ENCODE measurements around the gene AK9.

AK9 gene

GRCh38 chr6:109669811-109670210 lies 21.2 kb downstream of the AK9 start:
- no peaks in the 10 kb centered on the region for H3K9me3 ChIP-seq (ENCODE audit: control insufficient read depth, low read length)
- DNase-seq (ENCODE audit: low read depth) = no peak
- no peaks in the 10 kb centered on the region for H3K36me3 ChIP-seq (ENCODE audit: control insufficient read depth, insufficient read depth, low read length, severe bottlenecking)
- no peak overlapping the region for H3K9ac ChIP-seq (ENCODE audit: low read length)
- no peak overlapping the region for H3K4me3 ChIP-seq (ENCODE audit: low read length)
- H3K4me1 ChIP-seq (ENCODE audit: control insufficient read depth, insufficient read depth, low read length) = peaks cover 4% of the 10 kb centered on the region
- no peaks in the 10 kb centered on the region for H3K27me3 ChIP-seq (replicated peaks; ENCODE audit: control insufficient read depth, insufficient read depth, low read length)

GRCh38 chr6:109662192-109662591 lies 28.8 kb downstream of the AK9 start:
- Histone ChIP-seq H3K27me3 (replicated peaks; ENCODE audit: control insufficient read depth, insufficient read depth, low read length) (no peaks in the 10 kb centered on the region), H3K36me3 (ENCODE audit: control insufficient read depth, insufficient read depth, low read length, severe bottlenecking) (no peaks in the 10 kb centered on the region), H3K4me3 (ENCODE audit: low read length) (no peak overlapping the region), H3K9ac (ENCODE audit: low read length) (no peak overlapping the region), H3K9me3 (ENCODE audit: control insufficient read depth, low read length) (no peaks in the 10 kb centered on the region), H3K4me1 (ENCODE audit: control insufficient read depth, insufficient read depth, low read length) (peaks cover 4% of the 10 kb centered on the region)
- DNase-seq (ENCODE audit: low read depth) = no peak

DNA sequence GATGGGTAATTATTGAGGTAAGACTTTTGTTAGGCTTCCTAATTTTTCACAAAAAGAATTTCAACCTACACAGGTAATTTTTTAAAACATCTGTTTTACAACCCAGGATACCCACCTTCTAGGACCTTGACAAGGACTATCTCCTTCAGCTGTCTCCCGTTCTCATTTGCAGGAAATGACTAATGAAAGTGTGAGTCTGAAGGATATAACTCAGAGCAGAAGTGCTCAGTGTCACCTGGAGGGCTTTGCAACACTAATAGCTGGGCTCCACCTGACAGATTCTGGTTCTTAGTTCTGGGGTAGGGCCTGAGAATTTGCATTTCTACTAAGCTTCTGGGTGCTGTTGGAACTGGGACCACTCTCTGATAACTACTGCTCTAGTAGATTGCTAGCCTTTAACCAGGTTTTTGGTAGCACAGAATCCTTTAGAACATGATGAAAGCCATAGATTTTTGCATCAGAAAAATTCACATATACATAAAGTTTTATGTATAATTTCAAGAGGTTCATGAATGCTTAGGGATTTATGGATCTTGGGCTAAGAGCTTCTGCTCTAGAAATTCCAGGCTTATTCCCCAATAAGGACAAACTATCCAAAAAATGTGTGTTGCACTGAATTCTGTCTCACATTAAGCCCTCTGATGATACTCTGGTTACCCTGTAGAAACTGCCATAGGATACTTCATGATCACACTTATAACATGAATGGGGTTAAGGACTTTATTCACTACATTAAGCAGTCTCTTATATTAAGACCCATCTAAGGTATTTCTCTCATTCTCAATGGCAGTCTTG lies 30.3 kb downstream of the AK9 start:
- H3K9ac ChIP-seq (ENCODE audit: low read length) = no peak overlapping the region
- H3K27me3 ChIP-seq (replicated peaks; ENCODE audit: control insufficient read depth, insufficient read depth, low read length) = no peaks in the 10 kb centered on the region
- no peaks in the 10 kb centered on the region for H3K9me3 ChIP-seq (ENCODE audit: control insufficient read depth, low read length)
- no peak for DNase-seq (ENCODE audit: low read depth)
- no peak overlapping the region for H3K4me3 ChIP-seq (ENCODE audit: low read length)
- peaks cover 4% of the 10 kb centered on the region for H3K4me1 ChIP-seq (ENCODE audit: control insufficient read depth, insufficient read depth, low read length)
- no peaks in the 10 kb centered on the region for H3K36me3 ChIP-seq (ENCODE audit: control insufficient read depth, insufficient read depth, low read length, severe bottlenecking)

DNA sequence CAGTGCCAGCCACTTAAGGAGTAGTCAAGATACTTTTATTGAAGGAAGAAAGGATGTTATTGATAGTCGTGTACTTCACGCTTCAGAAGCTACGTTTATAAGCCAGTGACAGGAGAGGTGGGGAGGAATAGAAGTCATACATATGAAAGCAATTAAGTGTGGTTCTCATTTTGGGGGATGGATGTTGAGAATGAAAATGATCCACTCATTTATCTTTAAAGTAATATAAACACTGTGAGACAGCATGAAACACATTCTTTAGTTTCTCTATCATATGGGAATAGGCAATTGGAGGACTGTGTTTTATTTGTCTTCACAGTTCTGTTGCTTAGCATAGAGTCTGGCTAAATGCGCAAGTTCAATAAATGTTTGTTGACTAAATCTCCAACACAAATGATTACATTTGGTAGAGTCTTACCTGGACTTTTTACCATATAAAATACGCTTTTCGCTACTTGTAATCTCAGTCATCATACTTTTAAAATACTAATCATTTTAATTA lies 35.2 kb downstream of the AK9 start:
- no peak overlapping the region for H3K9ac ChIP-seq (ENCODE audit: low read length)
- no peaks in the 10 kb centered on the region for H3K27me3 ChIP-seq (replicated peaks; ENCODE audit: control insufficient read depth, insufficient read depth, low read length)
- H3K4me3 ChIP-seq (ENCODE audit: low read length) = no peak overlapping the region
- peaks cover 4% of the 10 kb centered on the region for H3K4me1 ChIP-seq (ENCODE audit: control insufficient read depth, insufficient read depth, low read length)
- H3K36me3 ChIP-seq (ENCODE audit: control insufficient read depth, insufficient read depth, low read length, severe bottlenecking) = no peaks in the 10 kb centered on the region
- no peak for DNase-seq (ENCODE audit: low read depth)
- no peaks in the 10 kb centered on the region for H3K9me3 ChIP-seq (ENCODE audit: control insufficient read depth, low read length)

DNA sequence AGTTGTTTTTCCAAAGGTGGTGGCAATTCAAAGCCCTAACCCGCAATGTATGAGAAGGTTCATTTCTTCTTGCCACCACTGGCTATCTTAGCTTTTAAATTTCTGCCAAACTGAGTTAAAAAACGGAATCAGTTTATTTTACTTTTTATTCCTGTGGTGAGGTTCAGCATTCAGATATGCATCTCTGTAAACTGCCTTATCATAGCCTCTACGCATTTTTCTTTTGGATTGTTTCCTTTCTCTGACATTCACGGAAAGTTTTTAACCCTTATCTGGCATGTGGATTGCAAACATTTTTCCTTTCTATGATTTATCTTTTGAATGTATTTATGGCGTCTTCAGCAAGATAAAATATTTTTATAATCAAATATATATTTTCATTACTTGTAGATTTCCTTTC lies 37.7 kb downstream of the AK9 start:
- H3K36me3 ChIP-seq (ENCODE audit: control insufficient read depth, insufficient read depth, low read length, severe bottlenecking) = no peaks in the 10 kb centered on the region
- H3K27me3 ChIP-seq (replicated peaks; ENCODE audit: control insufficient read depth, insufficient read depth, low read length) = no peaks in the 10 kb centered on the region
- H3K9ac ChIP-seq (ENCODE audit: low read length) = no peak overlapping the region
- no peak overlapping the region for H3K4me3 ChIP-seq (ENCODE audit: low read length)
- no peaks in the 10 kb centered on the region for H3K9me3 ChIP-seq (ENCODE audit: control insufficient read depth, low read length)
- no peak for DNase-seq (ENCODE audit: low read depth)
- H3K4me1 ChIP-seq (ENCODE audit: control insufficient read depth, insufficient read depth, low read length) = peaks cover 3% of the 10 kb centered on the region

- H3K9ac ChIP-seq (ENCODE audit: low read length) = no peak overlapping the region
- H3K9me3 ChIP-seq (ENCODE audit: control insufficient read depth, low read length) = peaks cover 3% of the 10 kb centered on the region
- no peaks in the 10 kb centered on the region for H3K27me3 ChIP-seq (replicated peaks; ENCODE audit: control insufficient read depth, insufficient read depth, low read length)
- H3K4me1 ChIP-seq (ENCODE audit: control insufficient read depth, insufficient read depth, low read length) = no peaks in the 10 kb centered on the region
- H3K4me3 ChIP-seq (ENCODE audit: low read length) = no peak overlapping the region
- no peaks in the 10 kb centered on the region for H3K36me3 ChIP-seq (ENCODE audit: control insufficient read depth, insufficient read depth, low read length, severe bottlenecking)
- DNase-seq (ENCODE audit: low read depth) = no peak
Observed at GRCh38 chr6:109644131-109644530, 46.9 kb downstream of the AK9 start.

DNA sequence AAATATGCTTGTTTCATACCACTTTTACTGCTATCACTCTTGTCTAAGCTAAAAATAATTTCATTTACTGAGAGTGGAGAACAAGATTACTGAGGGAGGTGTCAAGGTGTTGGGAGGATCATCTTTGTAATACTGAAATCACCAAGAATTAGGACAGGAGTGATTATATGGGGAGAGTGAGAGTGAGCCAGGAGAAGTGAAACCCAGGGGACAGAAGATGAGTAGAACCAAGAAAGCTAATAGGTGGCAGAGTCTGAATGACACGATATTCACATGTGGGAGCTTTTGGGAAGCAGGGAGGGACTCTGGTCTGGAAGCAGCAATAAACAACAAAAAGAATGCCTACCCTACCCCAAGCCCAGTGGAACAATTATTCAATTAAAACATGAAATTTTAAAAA lies 58.6 kb downstream of the AK9 start:
- no peak overlapping the region for H3K4me3 ChIP-seq (ENCODE audit: low read length)
- H3K36me3 ChIP-seq (ENCODE audit: control insufficient read depth, insufficient read depth, low read length, severe bottlenecking) = no peaks in the 10 kb centered on the region
- H3K27me3 ChIP-seq (replicated peaks; ENCODE audit: control insufficient read depth, insufficient read depth, low read length) = no peaks in the 10 kb centered on the region
- no peaks in the 10 kb centered on the region for H3K4me1 ChIP-seq (ENCODE audit: control insufficient read depth, insufficient read depth, low read length)
- no peak for DNase-seq (ENCODE audit: low read depth)
- no peak overlapping the region for H3K9ac ChIP-seq (ENCODE audit: low read length)
- H3K9me3 ChIP-seq (ENCODE audit: control insufficient read depth, low read length) = no peaks in the 10 kb centered on the region

DNA sequence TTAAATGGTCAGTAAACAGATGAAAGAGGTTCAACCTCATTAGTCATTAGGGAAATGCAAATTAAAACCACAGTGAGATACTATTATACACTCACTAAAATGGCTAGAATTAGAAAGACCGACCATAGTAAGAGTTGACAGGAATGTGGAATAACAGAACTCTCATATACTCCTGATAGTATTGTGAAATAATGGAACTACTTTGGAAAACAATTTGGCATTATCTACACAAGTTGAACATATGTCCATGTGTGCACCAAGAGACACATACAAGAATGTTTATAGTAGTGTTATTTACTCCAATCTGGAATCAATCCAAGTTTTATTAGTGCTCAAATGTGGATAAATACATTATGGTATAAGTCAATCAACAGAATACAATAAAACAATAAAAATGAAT lies 59.6 kb downstream of the AK9 start:
- Histone ChIP-seq H3K4me1 (ENCODE audit: control insufficient read depth, insufficient read depth, low read length) (no peaks in the 10 kb centered on the region), H3K9ac (ENCODE audit: low read length) (no peak overlapping the region), H3K36me3 (ENCODE audit: control insufficient read depth, insufficient read depth, low read length, severe bottlenecking) (no peaks in the 10 kb centered on the region), H3K9me3 (ENCODE audit: control insufficient read depth, low read length) (no peaks in the 10 kb centered on the region), H3K27me3 (replicated peaks; ENCODE audit: control insufficient read depth, insufficient read depth, low read length) (no peaks in the 10 kb centered on the region), H3K4me3 (ENCODE audit: low read length) (no peak overlapping the region)
- DNase-seq (ENCODE audit: low read depth) = no peak

- peaks cover 5% of the 10 kb centered on the region for H3K9me3 ChIP-seq (ENCODE audit: control insufficient read depth, low read length)
- no peaks in the 10 kb centered on the region for H3K36me3 ChIP-seq (ENCODE audit: control insufficient read depth, insufficient read depth, low read length, severe bottlenecking)
- no peak for DNase-seq (ENCODE audit: low read depth)
- no peak overlapping the region for H3K9ac ChIP-seq (ENCODE audit: low read length)
- no peaks in the 10 kb centered on the region for H3K4me1 ChIP-seq (ENCODE audit: control insufficient read depth, insufficient read depth, low read length)
- H3K27me3 ChIP-seq (replicated peaks; ENCODE audit: control insufficient read depth, insufficient read depth, low read length) = no peaks in the 10 kb centered on the region
- no peak overlapping the region for H3K4me3 ChIP-seq (ENCODE audit: low read length)
Observed at GRCh38 chr6:109628158-109629000, 62.6 kb downstream of the AK9 start.

GRCh38 chr6:109626311-109626710 lies 64.7 kb downstream of the AK9 start:
- Histone ChIP-seq H3K27me3 (replicated peaks; ENCODE audit: control insufficient read depth, insufficient read depth, low read length) (no peaks in the 10 kb centered on the region), H3K9ac (ENCODE audit: low read length) (no peak overlapping the region), H3K4me1 (ENCODE audit: control insufficient read depth, insufficient read depth, low read length) (no peaks in the 10 kb centered on the region), H3K9me3 (ENCODE audit: control insufficient read depth, low read length) (peaks cover 5% of the 10 kb centered on the region), H3K4me3 (ENCODE audit: low read length) (no peak overlapping the region), H3K36me3 (ENCODE audit: control insufficient read depth, insufficient read depth, low read length, severe bottlenecking) (no peaks in the 10 kb centered on the region)
- no peak for DNase-seq (ENCODE audit: low read depth)

DNA sequence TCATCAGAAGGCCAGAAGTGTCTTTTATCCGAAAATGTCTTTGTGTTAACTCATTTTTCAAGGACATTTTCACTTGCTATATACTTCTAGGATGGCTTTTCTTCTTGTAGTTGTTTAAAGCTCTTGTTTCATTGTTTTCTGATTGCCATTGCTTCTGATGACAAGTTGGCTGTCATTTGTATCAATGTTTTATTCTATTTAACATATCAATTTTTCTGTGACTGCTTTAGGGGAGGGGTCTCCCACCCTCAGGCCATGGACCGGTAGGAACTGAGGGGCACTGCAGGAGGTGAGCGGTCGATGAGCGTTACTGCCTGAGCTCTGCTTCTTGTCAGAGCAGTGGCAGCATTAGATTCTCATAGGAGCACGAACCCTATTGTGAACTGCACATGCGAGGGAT lies 65.8 kb downstream of the AK9 start:
- H3K36me3 ChIP-seq (ENCODE audit: control insufficient read depth, insufficient read depth, low read length, severe bottlenecking) = no peaks in the 10 kb centered on the region
- H3K27me3 ChIP-seq (replicated peaks; ENCODE audit: control insufficient read depth, insufficient read depth, low read length) = no peaks in the 10 kb centered on the region
- H3K9ac ChIP-seq (ENCODE audit: low read length) = no peak overlapping the region
- peaks cover 5% of the 10 kb centered on the region for H3K9me3 ChIP-seq (ENCODE audit: control insufficient read depth, low read length)
- no peak overlapping the region for H3K4me3 ChIP-seq (ENCODE audit: low read length)
- no peak for DNase-seq (ENCODE audit: low read depth)
- H3K4me1 ChIP-seq (ENCODE audit: control insufficient read depth, insufficient read depth, low read length) = no peaks in the 10 kb centered on the region
